Stimulated activated CD8-positive, alpha-beta memory T cell treated with anti-CD3 and anti-CD28 coated beads, Interleukin-2, amount 100 ng/mL, for 48 hours (primary cell): Measurements from ENCODE around the gene PITX2.
A peak's percentile ranks its signal among the peaks of the same experiment; 100 is the strongest.

Source experiments
- DNase-seq, 2 donors: peaks; one replicate each; pipeline ENCODE4 v3.0.0-alpha.2; 2020; ENCODE audit warnings: low read depth in 2 of 2

Gene PITX2

DNA sequence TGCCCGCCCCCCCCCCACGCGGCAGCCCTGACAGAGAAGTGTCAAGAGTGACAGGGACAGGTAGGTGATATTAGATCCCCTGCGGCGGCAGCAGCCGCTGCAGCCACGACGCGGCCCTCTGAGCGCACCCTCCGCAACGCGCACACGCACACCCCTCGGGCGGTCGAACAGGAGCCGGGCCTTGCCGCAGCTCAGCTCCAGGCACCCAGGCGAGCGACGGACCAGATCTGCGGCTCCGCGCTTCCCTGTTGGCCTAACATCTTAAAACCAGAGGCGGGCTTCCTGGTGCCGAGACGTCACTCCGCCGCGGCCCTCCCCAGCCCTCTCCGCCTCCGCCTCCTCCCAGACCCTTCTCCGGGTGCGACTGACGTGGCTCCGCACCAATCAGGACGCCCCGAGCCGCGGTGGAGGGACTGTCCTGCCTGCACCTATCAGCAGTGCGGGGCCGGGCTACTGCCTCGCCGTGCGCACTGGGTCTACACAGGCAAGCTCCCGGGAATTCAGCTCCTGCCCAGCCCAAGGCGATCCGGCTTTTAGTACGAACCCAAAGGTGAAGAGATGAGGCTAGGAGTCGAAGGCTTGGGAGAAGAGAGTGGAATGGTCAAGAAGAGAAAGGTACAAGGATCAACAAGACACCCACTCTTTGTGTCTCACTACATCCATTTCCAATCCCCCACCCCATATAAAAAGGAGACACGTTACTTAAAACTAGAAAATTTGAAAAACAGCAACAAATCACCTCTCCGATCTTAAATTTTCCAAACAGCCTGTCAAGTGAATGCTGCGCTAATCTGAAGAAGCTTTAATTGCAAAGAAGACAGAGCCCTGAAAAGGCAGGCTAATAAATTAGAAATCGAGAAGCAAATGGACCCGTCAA, at the start of gene PITX2:
TSS of gene PITX2 (minus strand) at position 237 of the 877 bp plus-strand sequence. CDS start 617 bp downstream, outside the sequence.
- peak; percentile 43 to 49 for DNase-seq

- DNase-seq: no peak
Measured at GRCh38 chr4:110671679-110672078, 48.8 kb upstream of the PITX2 start.

GRCh38 chr4:110669663-110670062, 46.8 kb upstream of the PITX2 start:
- no peak for DNase-seq

- DNase-seq: no peak
Measured at GRCh38 chr4:110668463-110669235, 45.8 kb upstream of the PITX2 start.

DNA sequence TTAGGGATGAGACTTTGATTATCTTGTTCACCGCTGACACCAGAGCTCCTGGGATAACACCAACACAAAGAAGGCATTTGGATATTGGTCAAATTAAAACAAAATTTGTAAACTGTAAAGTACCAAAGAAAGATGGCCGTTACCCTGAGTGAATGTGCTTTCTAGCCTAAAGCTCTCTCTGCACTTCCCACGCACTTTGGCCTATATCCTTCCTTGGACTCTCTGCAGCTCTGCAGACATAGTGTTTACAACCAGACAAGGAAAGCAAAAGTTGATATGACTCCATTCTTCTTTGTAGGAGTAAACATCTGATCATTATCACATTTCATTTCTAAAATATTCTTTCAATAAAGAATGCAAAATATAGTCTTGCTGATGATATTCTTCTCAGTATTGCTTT, 44.8 kb upstream of the PITX2 start:
- no peak for DNase-seq

- DNase-seq: no peak
Measured at GRCh38 chr4:110666030-110666429, 43.2 kb upstream of the PITX2 start.

GRCh38 chr4:110663738-110664444, 41.0 kb upstream of the PITX2 start:
- DNase-seq: no peak

GRCh38 chr4:110663206-110663605, 40.3 kb upstream of the PITX2 start:
- DNase-seq: no peak

- DNase-seq: no peak
Measured at GRCh38 chr4:110660755-110661154, 37.9 kb upstream of the PITX2 start.

DNA sequence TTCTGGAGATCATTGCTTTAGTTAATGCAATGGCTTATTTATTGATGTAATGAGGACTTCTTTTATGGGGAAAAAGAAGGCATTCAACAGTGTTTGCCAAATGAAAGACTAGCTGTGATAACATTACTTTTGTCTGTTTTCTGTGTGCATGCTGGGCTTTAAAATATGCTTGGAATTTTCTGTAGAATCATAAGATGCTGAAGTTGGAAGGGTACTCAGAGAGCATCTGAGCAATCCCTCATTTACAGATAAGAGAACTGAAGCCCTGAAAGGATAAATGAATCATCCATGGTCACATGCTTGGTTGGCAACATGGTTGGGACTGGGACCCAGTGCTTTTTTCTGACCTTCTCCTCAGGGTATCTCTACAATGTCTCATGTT, 31.4 kb upstream of the PITX2 start:
- DNase-seq: no peak

- DNase-seq: no peak
Measured at GRCh38 chr4:110653321-110654253, 30.7 kb upstream of the PITX2 start.

- DNase-seq: no peak
Measured at GRCh38 chr4:110644008-110644407, 21.1 kb upstream of the PITX2 start.

GRCh38 chr4:110643096-110643495, 20.2 kb upstream of the PITX2 start:
- DNase-seq: no peak

DNA sequence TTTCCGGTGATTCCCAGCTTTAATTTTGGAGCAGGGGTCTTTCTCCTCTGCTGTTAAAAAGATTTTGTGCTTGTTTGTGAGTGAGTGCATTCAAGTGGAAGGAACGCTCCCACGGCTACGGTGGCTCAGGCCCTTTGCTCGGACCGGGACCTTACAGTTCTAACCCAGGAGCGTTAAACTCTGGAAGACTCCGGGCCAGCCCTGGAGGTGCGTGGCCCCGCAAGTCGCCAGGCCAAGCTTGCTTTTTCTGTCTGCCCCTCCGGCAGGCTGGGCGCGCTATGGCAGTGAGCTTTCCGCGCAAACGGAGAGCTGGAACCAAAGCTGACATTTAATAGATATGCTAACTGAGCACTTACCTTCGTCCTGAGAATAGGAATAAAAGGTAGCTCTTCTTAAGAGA, 18.3 kb upstream of the PITX2 start:
- no peak for DNase-seq

GRCh38 chr4:110640576-110640975, 17.7 kb upstream of the PITX2 start:
- no peak for DNase-seq

DNA sequence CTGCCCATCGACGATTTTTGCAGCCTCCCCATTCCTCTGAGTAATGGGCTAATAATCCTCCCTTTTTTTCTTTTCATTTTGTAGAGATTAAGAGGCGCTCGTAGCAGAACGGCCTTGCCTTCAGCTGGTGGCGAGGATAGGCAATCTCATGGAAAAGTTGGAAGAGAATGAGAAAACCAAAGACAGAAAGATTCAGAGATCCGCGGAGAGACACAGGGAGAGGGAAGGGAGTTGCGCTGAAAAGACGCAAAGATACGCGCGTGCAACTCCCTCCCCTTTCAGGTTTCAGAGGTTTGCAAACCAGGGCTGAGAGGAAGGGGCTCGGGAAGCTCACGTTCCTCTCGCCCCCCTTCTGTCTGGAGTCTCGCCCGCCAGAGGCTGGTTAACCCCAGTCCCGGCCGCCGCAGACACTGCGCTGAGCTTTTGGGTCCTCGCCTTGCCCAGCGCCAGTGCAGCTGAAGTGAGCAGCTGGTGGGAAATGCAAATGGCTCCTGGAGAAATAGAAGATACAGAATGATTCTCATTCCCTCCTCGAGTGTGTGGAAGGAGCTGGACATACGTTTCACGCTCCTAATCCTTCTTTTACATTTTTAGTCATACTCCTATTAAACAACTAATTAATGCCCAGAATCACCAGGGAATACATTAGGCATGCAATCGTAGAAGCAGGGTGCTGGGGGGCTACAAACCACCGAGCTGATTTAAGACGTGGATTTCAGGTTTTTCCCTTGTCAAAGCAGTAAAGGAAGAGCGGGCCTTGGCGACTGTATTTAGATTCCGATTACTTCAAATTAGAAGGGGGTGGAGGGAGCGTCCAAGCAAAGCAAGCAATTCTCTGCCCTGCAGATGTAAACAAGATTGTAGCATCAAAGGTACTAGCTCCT, 16.6 kb upstream of the PITX2 start:
- DNase-seq: no peak

DNA sequence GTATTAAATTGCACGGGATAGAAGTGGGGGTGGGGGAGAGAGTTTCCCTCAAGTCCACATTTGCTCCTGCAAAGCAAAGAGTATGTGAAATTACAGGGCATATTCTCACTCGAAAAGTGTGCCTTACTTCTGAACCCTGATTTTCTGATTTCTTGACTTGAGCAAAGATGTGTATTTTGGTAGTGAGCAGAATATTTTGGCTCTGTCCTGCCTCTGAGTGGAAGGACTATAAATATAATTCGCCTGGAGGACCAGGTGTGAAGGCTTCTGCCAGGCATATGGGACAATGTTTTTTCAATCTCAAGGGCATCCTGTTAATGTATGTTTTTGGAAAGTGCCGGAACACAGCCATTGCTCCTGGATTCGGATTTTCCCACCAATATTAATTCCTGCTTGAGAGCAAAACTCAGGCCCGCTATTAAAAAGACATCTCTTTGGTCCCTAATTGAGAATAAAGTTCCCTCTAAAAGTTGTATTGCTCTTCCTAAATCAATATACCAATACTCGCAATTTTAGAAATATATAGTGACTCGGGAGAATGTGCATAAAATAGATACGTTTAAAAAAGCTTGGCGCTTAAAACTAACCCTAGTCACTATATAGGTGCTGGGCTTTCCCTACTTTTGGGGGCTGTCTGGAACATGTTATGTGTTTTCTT, 15.3 kb upstream of the PITX2 start:
- no peak for DNase-seq

- DNase-seq: no peak
Measured at GRCh38 chr4:110637408-110638088, 14.7 kb upstream of the PITX2 start.
